B cell (primary cell): ENCODE results near the gene MAML2. TPM values are rescaled to one million over a fixed set of nuclear protein-coding genes. Genes with fewer than 3 reads are reported as not detected.

Experiments
- ATAC-seq: fragments of 200-7000 bp; cut with Tn5 transposase; one replicate; pipeline ENCODE4 v1.10.0; 2021; ENCODE audit warnings: low read depth, mild to moderate bottlenecking, moderate number of reproducible peaks, moderate library complexity
- CTCF ChIA-PET: fragments of 350-600 bp; sonication (Branson Sonifier 250); formaldehyde crosslinking; loops from one replicate; lab custom pipeline; 2021; ENCODE audit warnings: antibody characterized with exemption, inconsistent platforms; lab: Charles Lee
- POLR2A ChIA-PET: fragments of 350-600 bp; sonication (Branson Sonifier 250); formaldehyde crosslinking; loops from one replicate; lab custom pipeline; 2021; ENCODE audit warnings: antibody characterized with exemption; lab: Charles Lee
- DNase-seq: peaks from one replicate; pipeline ENCODE4 v3.0.0; 2013
- H2AFZ ChIP-seq: 2 replicates; pipeline ENCODE4 v1.6.1; 2012; ENCODE audit warnings: mild to moderate bottlenecking, low read depth, low read length; ENCODE audit not compliant: insufficient read depth, poor library complexity, severe bottlenecking
- H3K27ac ChIP-seq, 2 donors: 1 replicate in 1 of 2; 2 replicates in 1 of 2; pipeline ENCODE4 v1.5.1; 2012 to 2013; ENCODE audit warnings: low read length in 2 of 2, mild to moderate bottlenecking in 2 of 2, moderate library complexity in 1 of 2
- H3K27me3 ChIP-seq, 4 experiments: fragments of 200-600 bp in 1 of 4; sonication (generic) in 1 of 4; replicated peaks in 1 of 4; 1 replicate in 2 of 4; 2 replicates in 2 of 4; pipeline versions ENCODE4 v1.6.1 to v1.7.0; 2013 to 2016; ENCODE audit warnings: low read length in 3 of 4, mild to moderate bottlenecking in 2 of 4, mixed read lengths in 1 of 4, moderate library complexity in 1 of 4; ENCODE audit not compliant: insufficient read depth in 4 of 4, control insufficient read depth in 3 of 4; ENCODE audit errors: control extremely low read depth in 1 of 4
- H3K36me3 ChIP-seq, 2 experiments: replicated peaks in 1 of 2; 1 replicate in 1 of 2; 2 replicates in 1 of 2; pipeline versions ENCODE4 v1.6.1 to v1.7.1; 2013; ENCODE audit warnings: low read length in 1 of 2; ENCODE audit not compliant: insufficient read depth in 2 of 2, control insufficient read depth in 1 of 2; ENCODE audit errors: control extremely low read depth in 1 of 2, extremely low read depth in 1 of 2
- H3K4me1 ChIP-seq, 2 donors: fragments of 200-600 bp in 1 of 2; sonication (generic) in 1 of 2; 1 replicate in 1 of 2; 2 replicates in 1 of 2; pipeline versions ENCODE4 v1.5.1 to v1.6.1; 2013 to 2017; ENCODE audit warnings: low read length in 2 of 2; ENCODE audit not compliant: control insufficient read depth in 2 of 2, insufficient read depth in 2 of 2
- H3K4me2 ChIP-seq: replicated peaks from 2 replicates; pipeline ENCODE3; 2012; ENCODE audit warnings: mild to moderate bottlenecking, low read depth, low read length; ENCODE audit not compliant: poor library complexity, severe bottlenecking
- H3K4me3 ChIP-seq, 5 experiments: fragments of 200-600 bp in 1 of 5; sonication (generic) in 1 of 5; 1 replicate in 3 of 5; 2 replicates in 2 of 5; pipeline versions ENCODE4 v1.5.1 to v1.7.0; 2011 to 2016; ENCODE audit warnings: low read length in 4 of 5, mild to moderate bottlenecking in 4 of 5, low read depth in 2 of 5, control low read depth in 1 of 5, moderate library complexity in 1 of 5; ENCODE audit not compliant: insufficient read depth in 1 of 5; ENCODE audit errors: control extremely low read depth in 1 of 5, extremely low read depth in 1 of 5
- H3K79me2 ChIP-seq: fragments of 200-600 bp; sonication (generic); one replicate; pipeline ENCODE4 v1.6.0; 2016; ENCODE audit warnings: low read length; ENCODE audit not compliant: control insufficient read depth, insufficient read depth
- H3K9ac ChIP-seq: fragments of 200-600 bp; sonication (generic); 2 replicates; pipeline ENCODE4 v1.6.1; 2017; ENCODE audit warnings: mild to moderate bottlenecking, low read length, moderate library complexity
- H3K9me3 ChIP-seq, 3 donors: one replicate each; pipeline versions ENCODE4 v1.6.1 to v1.7.1; 2013; ENCODE audit warnings: low read length in 2 of 3; ENCODE audit not compliant: control insufficient read depth in 2 of 3, insufficient read depth in 1 of 3; ENCODE audit errors: control extremely low read depth in 1 of 3
- H4K20me1 ChIP-seq: 2 replicates; pipeline ENCODE4 v1.6.0; 2012; ENCODE audit warnings: mild to moderate bottlenecking, low read length; ENCODE audit not compliant: insufficient read depth, control insufficient read depth, poor library complexity, severe bottlenecking
- H3K27ac Mint-ChIP-seq: one replicate; pipeline ENCODE4 v1.8.0; 2021; ENCODE audit warnings: mixed read lengths
- H3K27me3 Mint-ChIP-seq: one replicate; pipeline ENCODE4 v1.8.0; 2021; ENCODE audit warnings: mixed read lengths
- H3K4me1 Mint-ChIP-seq: one replicate; pipeline ENCODE4 v1.8.0; 2021; ENCODE audit warnings: mixed read lengths
- H3K4me3 Mint-ChIP-seq: one replicate; pipeline ENCODE4 v1.8.0; 2021; ENCODE audit warnings: mixed read lengths
- H3K9me3 Mint-ChIP-seq: one replicate; pipeline ENCODE4 v1.8.0; 2022; ENCODE audit warnings: mixed read lengths; ENCODE audit not compliant: insufficient read depth
- CTCF ChIP-seq: fragments of 200-600 bp; IDR thresholded peaks from one replicate; pipeline ENCODE4 v1.8.0; 2022; ENCODE audit warnings: antibody characterized with exemption, mild to moderate bottlenecking
- EZH2 ChIP-seq: IDR thresholded peaks from 2 replicates; pipeline ENCODE4 v1.6.1; 2012; ENCODE audit warnings: borderline replicate concordance, low read depth, mild to moderate bottlenecking, moderate library complexity, low read length; ENCODE audit not compliant: insufficient read depth, poor library complexity, severe bottlenecking
- WGBS: methylation state at CpG from one replicate; pipeline ENCODE4 v1.1.5; 2013; ENCODE audit warnings: missing lambda C conversion rate; ENCODE audit not compliant: insufficient coverage; 5-methylcytosine and 5-hydroxymethylcytosine counted together
- intact Hi-C: fragments of 100-400 bp; cut with micrococcal nuclease; formaldehyde crosslinking; loops from one replicate; pipeline ENCODE4 v1.10.0; 2022
- polyA plus RNA-seq: library from polyadenylated mRNA; depleted of rRNA; stranded (reverse); fragments of >200 nt; gene quantifications from 2 replicates; pipeline ENCODE4 v1.2.3, GENCODE V29; 2012
- total RNA-seq, 2 donors: library from RNA; stranded (reverse); fragments of 120-200 nt in 1 of 2; gene quantifications; 1 replicate in 1 of 2; 2 replicates in 1 of 2; pipeline versions ENCODE4 v1.2.3 to v1.2.4, GENCODE V29; 2013 to 2022

The MAML2 gene
- total and polyA plus RNA-seq, 2 donors (not counting 1 experiment from before 2014, with no cell fraction given) = 10.7 to 26.4 TPM

GRCh38 chr11:96341211-96342013 lies 1.6 kb downstream of the MAML2 start:
- H3K4me1 ChIP-seq = peaks cover 49 to 53% of the 10 kb centered on the region in 2 donors
- Mint-ChIP-seq H3K4me3 (peak overlapping the region; percentile 99), H3K9me3 (no peaks in the 10 kb centered on the region), H3K27me3 (no peaks in the 10 kb centered on the region), H3K4me1 (peaks cover 62% of the 10 kb centered on the region), H3K27ac (peak overlapping the region; percentile 95)
- DNase-seq (peak; percentile 76), ATAC-seq (peak; percentile 31)
- ChIA-PET CTCF (interaction anchor here (0.7 to 12.0 kb wide), 35 partner anchors 9 to 1189 kb away, joined by 3 to 290 read pairs (median 7); partner anchors contain the start of genes CCDC82 and JRKL), POLR2A (interaction anchor here (0.6 to 3.6 kb wide), 7 partner anchors 48 to 286 kb away, joined by 3 to 26 read pairs (median 5); partner anchors contain the start of genes CCDC82 and JRKL)
- no peaks in the 10 kb centered on the region for H3K9me3 ChIP-seq
- peak overlapping the region in 1 of 2 donors; percentile 75 for H3K27ac ChIP-seq
- TF ChIP-seq CTCF (peak; percentile 38), EZH2 (no peak)
- no peaks in the 10 kb centered on the region for H3K27me3 ChIP-seq
- H3K79me2 ChIP-seq = peaks cover 63% of the 10 kb centered on the region
- peak overlapping the region; percentile 83 for H2AFZ ChIP-seq
- intact Hi-C loops = loop anchor here (1.0 to 5.0 kb wide), 6 partner anchors 48 to 1189 kb away; partner anchors contain the start of genes CCDC82 and CEP57
- 16% methylated on average over 22 of the region's 26 CpGs for WGBS
- H3K4me2 ChIP-seq = peak overlapping the region; percentile 93
- H3K36me3 ChIP-seq = no peaks in the 10 kb centered on the region
- peak overlapping the region; percentile 82 to 100 (median 92) for H3K4me3 ChIP-seq
- peak overlapping the region; percentile 97 for H3K9ac ChIP-seq
- peaks cover 5% of the 10 kb centered on the region for H4K20me1 ChIP-seq
